Right lobe of liver (tissue), 6 donors: ENCODE data around the gene ICE2. TPM values are rescaled to one million over a fixed set of nuclear protein-coding genes. Genes with fewer than 3 reads are reported as not detected.

Experiments
- ATAC-seq, 4 donors: fragments of 200-7000 bp; cut with Tn5 transposase; one replicate each; pipeline ENCODE4 v1.9.1; 2020; ENCODE audit warnings: mild to moderate bottlenecking in 4 of 4, moderate library complexity in 4 of 4
- DNase-seq, 3 donors: peaks; one replicate each; pipeline ENCODE4 v3.0.0-alpha.2; 2020
- H3K27ac ChIP-seq, 3 donors: fragments of 200-600 bp; one replicate each; pipeline ENCODE4 v1.8.0; 2022
- H3K27me3 ChIP-seq, 2 donors: fragments of 200-600 bp; one replicate each; pipeline ENCODE4 v1.8.0; 2022
- H3K36me3 ChIP-seq, 4 donors: fragments of 200-600 bp; sonication (generic) in 1 of 4; one replicate each; pipeline versions ENCODE4 v1.5.1 to v1.8.0; 2017 to 2022; ENCODE audit warnings: control low read depth in 1 of 4
- H3K4me1 ChIP-seq, 4 donors: fragments of 200-600 bp; sonication (generic) in 1 of 4; one replicate each; pipeline versions ENCODE4 v1.5.1 to v1.8.0; 2017 to 2022; ENCODE audit warnings: control low read depth in 1 of 4
- H3K4me3 ChIP-seq, 3 donors: fragments of 200-600 bp; one replicate each; pipeline ENCODE4 v1.8.0; 2022
- H3K9me3 ChIP-seq, 4 donors: fragments of 200-600 bp; sonication (generic) in 1 of 4; one replicate each; pipeline versions ENCODE4 v1.5.1 to v1.8.0; 2017 to 2022; ENCODE audit warnings: control low read depth in 1 of 4
- POLR2A ChIP-seq: fragments of 450-650 bp; IDR thresholded peaks from one replicate; pipeline ENCODE4 v1.6.1; 2017; ENCODE audit warnings: antibody characterized with exemption, mild to moderate bottlenecking
- WGBS: methylation state at CpG from one replicate; pipeline ENCODE4 v1.1.6; 2018; ENCODE audit warnings: low coverage, low lambda C conversion rate; ENCODE audit not compliant: insufficient coverage; ENCODE audit errors: missing lambda C conversion rate; 5-methylcytosine and 5-hydroxymethylcytosine counted together
- intact Hi-C, 2 donors: fragments of 100-400 bp; cut with DNase I; formaldehyde crosslinking; loops; one replicate each; pipeline versions ENCODE4 v1.11.2 to v1.14.1; 2022
- long read RNA-seq: library from polyadenylated mRNA; unstranded; transcript quantifications from one replicate; pipeline ENCODE4 v2.0.0, GENCODE V29; 2019
- total RNA-seq, 6 experiments: library from RNA; depleted of rRNA in 2 of 6; stranded (reverse); fragments of >200 nt in 2 of 6; fragmentation: NEBNext Ultra II Directional in 3 of 6; extraction: Animal tissue kit (Norgen Biotek cat#: 25700) in 3 of 6; gene quantifications; one replicate each; pipeline versions ENCODE4 v1.1.0 to v1.2.4, GENCODE V29; 2016 to 2023
- TF ChIP-seq, protein P1 (sequence below), 4 donors: fragments of 200-600 bp in 3 of 4; fragments of 450-650 bp in 1 of 4; IDR thresholded peaks; one replicate each; pipeline versions ENCODE4 v1.5.1 to v1.8.0; 2016 to 2022; ENCODE audit warnings: antibody characterized with exemption in 4 of 4, mild to moderate bottlenecking in 2 of 4
- donor health status: DM: no; HTN: yes; CAD: no.
- donor health status: DM: no; HTN: no; CAD: no.
- donor health status: DM: no; HTN: no; CAD: no.
- donor health status: DM: no; HTN: yes; CAD: no.
- donor health status: DM: no; HTN: yes; CAD: no.

The ICE2 gene, protein sequence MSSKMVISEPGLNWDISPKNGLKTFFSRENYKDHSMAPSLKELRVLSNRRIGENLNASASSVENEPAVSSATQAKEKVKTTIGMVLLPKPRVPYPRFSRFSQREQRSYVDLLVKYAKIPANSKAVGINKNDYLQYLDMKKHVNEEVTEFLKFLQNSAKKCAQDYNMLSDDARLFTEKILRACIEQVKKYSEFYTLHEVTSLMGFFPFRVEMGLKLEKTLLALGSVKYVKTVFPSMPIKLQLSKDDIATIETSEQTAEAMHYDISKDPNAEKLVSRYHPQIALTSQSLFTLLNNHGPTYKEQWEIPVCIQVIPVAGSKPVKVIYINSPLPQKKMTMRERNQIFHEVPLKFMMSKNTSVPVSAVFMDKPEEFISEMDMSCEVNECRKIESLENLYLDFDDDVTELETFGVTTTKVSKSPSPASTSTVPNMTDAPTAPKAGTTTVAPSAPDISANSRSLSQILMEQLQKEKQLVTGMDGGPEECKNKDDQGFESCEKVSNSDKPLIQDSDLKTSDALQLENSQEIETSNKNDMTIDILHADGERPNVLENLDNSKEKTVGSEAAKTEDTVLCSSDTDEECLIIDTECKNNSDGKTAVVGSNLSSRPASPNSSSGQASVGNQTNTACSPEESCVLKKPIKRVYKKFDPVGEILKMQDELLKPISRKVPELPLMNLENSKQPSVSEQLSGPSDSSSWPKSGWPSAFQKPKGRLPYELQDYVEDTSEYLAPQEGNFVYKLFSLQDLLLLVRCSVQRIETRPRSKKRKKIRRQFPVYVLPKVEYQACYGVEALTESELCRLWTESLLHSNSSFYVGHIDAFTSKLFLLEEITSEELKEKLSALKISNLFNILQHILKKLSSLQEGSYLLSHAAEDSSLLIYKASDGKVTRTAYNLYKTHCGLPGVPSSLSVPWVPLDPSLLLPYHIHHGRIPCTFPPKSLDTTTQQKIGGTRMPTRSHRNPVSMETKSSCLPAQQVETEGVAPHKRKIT
- 10 to 100 TPM; 13.1 to 31.7 (median 17.6) TPM for total RNA-seq
- long read RNA-seq: 0 reads

DNA sequence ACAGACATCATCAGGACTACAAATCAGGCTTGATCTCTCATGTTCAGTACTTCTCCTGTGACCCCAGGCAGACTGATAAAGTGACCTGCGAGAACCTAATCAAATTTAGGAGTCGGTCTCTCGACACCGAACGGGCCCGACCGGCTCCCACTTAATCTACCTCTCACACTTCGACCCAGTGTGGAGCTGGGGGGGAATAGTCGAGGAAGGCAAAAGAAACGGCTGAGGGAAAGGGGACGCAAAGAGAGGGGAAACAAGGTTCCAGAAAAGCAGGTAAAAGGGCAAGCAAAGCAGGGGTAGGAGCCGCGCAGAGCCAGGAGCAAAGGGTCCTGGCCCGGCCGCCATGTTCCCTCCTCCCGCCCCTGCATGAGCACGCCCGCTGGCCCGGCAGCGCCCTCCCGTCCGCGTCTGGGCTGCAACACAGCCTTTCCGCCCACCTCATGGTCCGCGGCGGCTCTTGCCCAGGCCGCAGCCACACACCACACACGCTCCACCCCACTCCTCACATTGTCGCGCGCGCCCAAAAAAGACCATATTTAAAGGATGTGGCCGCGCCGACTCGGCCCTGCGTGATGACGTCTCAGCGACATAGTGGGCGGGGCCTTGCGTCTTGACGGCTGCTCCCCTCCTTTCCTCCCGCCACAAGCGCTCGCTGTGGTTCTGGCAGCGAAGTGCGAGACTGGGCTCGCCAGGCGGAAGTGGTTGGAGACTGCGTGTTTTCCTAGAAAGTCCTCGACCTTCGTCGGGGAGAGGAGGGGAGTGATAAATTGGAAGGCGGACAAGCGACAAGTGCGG is at the start of gene ICE2:
Gene ICE2, minus strand, starts transcription at position 577 of the 795 bp plus-strand sequence. CDS start 1,165 bp downstream, outside the sequence.
- under 1% methylated on average over 45 of the region's 57 CpGs for WGBS
- peak; percentile 96 to 97 (median 97) for DNase-seq
- no peaks in the 10 kb centered on the region for H3K9me3 ChIP-seq
- H3K4me1 ChIP-seq: peaks cover 0 to 34% (median 11%) of the 10 kb centered on the region in 4 donors
- TF ChIP-seq, protein P1, sequence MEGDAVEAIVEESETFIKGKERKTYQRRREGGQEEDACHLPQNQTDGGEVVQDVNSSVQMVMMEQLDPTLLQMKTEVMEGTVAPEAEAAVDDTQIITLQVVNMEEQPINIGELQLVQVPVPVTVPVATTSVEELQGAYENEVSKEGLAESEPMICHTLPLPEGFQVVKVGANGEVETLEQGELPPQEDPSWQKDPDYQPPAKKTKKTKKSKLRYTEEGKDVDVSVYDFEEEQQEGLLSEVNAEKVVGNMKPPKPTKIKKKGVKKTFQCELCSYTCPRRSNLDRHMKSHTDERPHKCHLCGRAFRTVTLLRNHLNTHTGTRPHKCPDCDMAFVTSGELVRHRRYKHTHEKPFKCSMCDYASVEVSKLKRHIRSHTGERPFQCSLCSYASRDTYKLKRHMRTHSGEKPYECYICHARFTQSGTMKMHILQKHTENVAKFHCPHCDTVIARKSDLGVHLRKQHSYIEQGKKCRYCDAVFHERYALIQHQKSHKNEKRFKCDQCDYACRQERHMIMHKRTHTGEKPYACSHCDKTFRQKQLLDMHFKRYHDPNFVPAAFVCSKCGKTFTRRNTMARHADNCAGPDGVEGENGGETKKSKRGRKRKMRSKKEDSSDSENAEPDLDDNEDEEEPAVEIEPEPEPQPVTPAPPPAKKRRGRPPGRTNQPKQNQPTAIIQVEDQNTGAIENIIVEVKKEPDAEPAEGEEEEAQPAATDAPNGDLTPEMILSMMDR (IDR thresholded peaks at IDR 0.05): no peak
- peak; percentile 95 for TF ChIP-seq POLR2A
- no peaks in the 10 kb centered on the region for H3K27me3 ChIP-seq
- intact Hi-C loops: no loop called here
- ATAC-seq: peak; percentile 90 to 95 (median 94)
- peak within 1 kb of the TSS; percentile 84 to 92 (median 90) for H3K27ac ChIP-seq
- H3K4me3 ChIP-seq: peak within 1 kb of the TSS; percentile 76 to 81 (median 81)
- H3K36me3 ChIP-seq: peaks cover 0 to 9% (median 0%) of the 10 kb centered on the region in 4 donors

DNA sequence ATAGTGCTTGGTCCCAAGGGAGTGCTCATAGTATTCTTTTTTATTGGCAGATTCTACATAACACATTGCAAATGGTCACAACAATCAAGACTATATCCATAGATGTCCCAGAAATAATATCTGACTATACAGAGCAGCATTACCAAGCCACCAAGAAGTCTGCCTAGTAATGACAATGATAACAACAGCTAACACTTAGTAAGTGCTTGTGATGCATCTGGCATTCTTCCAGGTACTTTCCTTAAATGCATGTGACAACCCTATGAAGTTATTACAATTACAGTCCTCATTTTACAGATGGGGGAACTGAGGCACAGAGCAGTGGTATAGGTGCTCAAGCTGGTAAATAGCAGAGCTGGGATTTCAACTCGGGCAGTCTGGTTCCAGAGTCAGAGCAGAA is 49.6 kb upstream of the ICE2 start:
- intact Hi-C loops: loop anchor here in 1 of 2 donors (10.0 kb wide), 1 partner anchor 56 kb away; no protein-coding TSS in a partner anchor
- Histone ChIP-seq H3K4me3 (no peak overlapping the region), H3K27ac (no peak overlapping the region), H3K27me3 (no peaks in the 10 kb centered on the region), H3K9me3 (no peaks in the 10 kb centered on the region), H3K36me3 (no peaks in the 10 kb centered on the region), H3K4me1 (peaks cover 0 to 46% (median 13%) of the 10 kb centered on the region in 4 donors)
- peak in 2 of 4 donors; percentile 12 to 18 for ATAC-seq
- no peak for TF ChIP-seq POLR2A
- TF ChIP-seq, protein P1 (IDR thresholded peaks at IDR 0.05): no peak
- no peak for DNase-seq
- WGBS: 88% methylated on average over 1 of the region's 1 CpG

DNA sequence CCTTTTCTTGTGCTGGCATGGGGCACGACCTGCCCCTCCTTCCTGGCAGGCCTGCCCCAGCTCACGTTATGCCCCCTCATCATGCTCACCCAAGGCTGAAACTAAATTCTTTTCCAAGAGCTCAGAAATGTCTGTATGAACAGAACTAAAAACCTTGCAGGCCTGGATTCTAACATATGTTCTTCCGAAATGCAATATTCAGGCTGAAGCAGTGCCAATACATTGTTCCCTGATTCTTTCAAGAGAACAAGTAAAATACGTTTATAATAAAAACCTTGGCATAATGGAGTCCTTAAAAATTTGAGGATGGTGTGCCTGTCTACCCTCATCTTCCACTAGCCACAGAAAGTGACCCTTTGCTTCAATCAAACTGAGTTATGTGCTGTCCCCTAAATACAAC is 48.5 kb upstream of the ICE2 start:
- H3K36me3 ChIP-seq: no peaks in the 10 kb centered on the region
- 51% methylated on average over 4 of the region's 4 CpGs for WGBS
- ATAC-seq (no peak), DNase-seq (no peak)
- H3K4me1 ChIP-seq: peaks cover 0 to 37% (median 13%) of the 10 kb centered on the region in 4 donors
- intact Hi-C loops: loop anchor here in 1 of 2 donors (10.0 kb wide), 1 partner anchor 57 kb away; no protein-coding TSS in a partner anchor
- H3K4me3 ChIP-seq: no peak overlapping the region
- H3K27ac ChIP-seq: no peak overlapping the region
- H3K9me3 ChIP-seq: no peaks in the 10 kb centered on the region
- H3K27me3 ChIP-seq: no peaks in the 10 kb centered on the region
- TF ChIP-seq, protein P1 (IDR thresholded peaks at IDR 0.05): no peak
- TF ChIP-seq POLR2A: no peak
